ENCODE data around the gene MMP11.

Gene MMP11

DNA sequence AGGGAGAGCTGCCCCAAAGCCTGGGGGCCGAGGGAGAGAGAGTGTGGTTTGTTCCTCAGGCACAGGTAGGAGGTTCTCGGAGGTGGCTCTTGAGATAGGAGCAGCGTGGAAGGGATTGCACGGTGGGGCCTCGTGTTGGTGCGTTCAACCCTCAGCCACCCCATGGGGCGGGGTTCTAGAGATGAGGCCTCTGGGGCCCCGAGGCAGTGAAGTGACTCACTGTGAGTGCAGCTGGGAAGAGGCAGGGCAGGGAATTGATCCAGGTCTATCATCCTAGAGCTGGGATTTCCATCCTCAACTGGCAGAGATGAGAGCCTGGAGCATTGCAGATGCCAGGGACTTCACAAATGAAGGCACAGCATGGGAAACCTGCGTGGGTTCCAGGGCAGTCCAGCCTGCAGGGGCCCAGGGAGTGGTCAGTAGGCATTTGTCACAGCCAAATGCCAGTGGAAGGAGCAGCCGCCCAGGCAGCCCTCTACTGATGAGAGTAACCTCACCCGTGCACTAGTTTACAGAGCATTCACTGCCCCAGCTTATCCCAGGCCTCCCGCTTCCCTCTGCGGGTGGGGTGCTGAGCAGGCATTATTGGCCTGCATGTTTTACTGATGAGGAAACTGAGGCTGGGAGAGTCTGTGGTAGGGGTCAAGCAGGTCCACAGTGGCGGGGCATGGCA lies 9.0 kb downstream of the MMP11 start:
- DNase-seq, result no peak

DNA sequence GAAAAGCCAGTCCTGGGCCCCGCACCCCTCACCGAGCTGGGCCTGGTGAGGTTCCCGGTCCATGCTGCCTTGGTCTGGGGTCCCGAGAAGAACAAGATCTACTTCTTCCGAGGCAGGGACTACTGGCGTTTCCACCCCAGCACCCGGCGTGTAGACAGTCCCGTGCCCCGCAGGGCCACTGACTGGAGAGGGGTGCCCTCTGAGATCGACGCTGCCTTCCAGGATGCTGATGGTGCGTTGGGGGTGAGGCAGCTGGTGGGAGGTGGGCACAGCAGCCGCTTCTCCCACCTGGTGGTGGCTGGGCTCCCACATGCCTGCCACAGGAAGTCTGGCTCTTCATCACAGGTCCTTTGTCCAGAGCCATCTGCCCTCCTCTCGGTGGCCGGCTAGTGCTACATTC lies 9.6 kb downstream of the MMP11 start:
- no peak for DNase-seq

DNA sequence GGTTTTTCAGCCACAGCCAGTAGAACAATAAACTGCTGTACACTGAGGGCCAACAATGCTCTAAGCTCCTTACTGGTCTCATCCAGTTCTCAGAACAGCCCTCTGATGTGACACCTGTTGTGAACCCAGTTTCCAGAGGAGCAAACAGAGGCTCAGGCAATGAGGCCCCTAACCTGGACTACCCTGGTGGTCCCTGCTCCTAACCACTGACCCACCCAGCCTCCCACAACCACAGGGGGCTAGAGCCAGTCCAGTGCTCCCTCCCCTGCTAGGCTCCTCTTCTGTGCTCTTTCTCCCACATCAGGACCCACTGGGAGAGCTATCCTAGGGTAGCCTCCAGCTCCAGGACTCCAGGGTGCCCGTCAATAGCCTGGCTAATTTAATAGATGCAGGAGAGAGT lies 10.1 kb downstream of the MMP11 start:
- no peak for DNase-seq

DNA sequence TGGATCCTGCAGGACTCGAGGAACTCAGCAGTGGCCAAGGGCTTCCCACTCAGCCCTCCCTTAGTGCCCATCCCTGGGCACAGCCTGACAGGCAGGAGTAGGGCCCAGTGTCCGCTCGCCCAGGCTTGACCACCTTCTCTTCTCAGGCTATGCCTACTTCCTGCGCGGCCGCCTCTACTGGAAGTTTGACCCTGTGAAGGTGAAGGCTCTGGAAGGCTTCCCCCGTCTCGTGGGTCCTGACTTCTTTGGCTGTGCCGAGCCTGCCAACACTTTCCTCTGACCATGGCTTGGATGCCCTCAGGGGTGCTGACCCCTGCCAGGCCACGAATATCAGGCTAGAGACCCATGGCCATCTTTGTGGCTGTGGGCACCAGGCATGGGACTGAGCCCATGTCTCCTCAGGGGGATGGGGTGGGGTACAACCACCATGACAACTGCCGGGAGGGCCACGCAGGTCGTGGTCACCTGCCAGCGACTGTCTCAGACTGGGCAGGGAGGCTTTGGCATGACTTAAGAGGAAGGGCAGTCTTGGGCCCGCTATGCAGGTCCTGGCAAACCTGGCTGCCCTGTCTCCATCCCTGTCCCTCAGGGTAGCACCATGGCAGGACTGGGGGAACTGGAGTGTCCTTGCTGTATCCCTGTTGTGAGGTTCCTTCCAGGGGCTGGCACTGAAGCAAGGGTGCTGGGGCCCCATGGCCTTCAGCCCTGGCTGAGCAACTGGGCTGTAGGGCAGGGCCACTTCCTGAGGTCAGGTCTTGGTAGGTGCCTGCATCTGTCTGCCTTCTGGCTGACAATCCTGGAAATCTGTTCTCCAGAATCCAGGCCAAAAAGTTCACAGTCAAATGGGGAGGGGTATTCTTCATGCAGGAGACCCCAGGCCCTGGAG lies 10.9 kb downstream of the MMP11 start:
- DNase-seq, result no peak

DNA sequence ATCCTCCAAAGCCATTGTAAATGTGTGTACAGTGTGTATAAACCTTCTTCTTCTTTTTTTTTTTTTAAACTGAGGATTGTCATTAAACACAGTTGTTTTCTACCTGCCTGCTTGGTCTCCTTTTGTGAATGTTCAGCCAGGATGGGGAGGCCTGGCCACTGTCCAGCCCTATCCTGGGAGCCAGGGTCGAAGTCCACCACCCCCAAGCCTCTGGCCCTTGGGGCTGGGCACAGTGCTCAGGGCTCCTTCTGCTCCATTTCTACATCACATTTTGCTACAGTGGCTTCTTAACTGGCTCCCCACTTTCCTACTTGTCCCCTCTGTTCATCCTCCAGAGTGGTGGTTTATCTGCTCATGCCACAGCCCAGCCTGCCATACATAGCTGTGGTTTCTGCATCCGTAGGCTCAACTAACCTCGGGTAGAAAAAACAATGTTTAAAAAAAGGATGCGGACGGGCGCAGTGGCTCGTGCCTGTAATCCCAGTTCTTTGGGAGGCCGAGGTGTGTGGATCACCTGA lies 11.6 kb downstream of the MMP11 start:
- DNase-seq, result no peak

DNA sequence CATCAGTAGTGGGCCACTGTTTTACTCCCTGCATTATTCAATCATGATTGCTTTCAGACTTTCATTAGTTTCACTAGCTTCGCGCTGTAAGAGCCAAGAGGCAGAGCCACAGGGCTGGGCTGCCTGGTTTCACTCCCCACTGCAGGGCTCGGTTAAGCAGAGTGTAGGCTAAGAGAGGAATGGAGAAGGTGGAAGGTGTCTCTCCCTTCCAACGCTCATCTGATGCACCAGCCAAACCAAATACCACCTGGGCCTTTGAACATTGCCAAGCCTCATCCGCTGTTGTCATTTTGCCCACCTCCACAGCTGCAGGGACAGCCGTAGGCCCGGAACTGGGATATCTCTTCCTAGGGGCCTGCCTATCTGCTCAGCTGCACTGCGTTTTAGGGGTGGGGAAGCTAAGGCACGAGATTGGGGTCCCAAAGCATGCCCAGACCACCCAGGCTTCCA lies 13.6 kb downstream of the MMP11 start:
- DNase-seq, result no peak

DNA sequence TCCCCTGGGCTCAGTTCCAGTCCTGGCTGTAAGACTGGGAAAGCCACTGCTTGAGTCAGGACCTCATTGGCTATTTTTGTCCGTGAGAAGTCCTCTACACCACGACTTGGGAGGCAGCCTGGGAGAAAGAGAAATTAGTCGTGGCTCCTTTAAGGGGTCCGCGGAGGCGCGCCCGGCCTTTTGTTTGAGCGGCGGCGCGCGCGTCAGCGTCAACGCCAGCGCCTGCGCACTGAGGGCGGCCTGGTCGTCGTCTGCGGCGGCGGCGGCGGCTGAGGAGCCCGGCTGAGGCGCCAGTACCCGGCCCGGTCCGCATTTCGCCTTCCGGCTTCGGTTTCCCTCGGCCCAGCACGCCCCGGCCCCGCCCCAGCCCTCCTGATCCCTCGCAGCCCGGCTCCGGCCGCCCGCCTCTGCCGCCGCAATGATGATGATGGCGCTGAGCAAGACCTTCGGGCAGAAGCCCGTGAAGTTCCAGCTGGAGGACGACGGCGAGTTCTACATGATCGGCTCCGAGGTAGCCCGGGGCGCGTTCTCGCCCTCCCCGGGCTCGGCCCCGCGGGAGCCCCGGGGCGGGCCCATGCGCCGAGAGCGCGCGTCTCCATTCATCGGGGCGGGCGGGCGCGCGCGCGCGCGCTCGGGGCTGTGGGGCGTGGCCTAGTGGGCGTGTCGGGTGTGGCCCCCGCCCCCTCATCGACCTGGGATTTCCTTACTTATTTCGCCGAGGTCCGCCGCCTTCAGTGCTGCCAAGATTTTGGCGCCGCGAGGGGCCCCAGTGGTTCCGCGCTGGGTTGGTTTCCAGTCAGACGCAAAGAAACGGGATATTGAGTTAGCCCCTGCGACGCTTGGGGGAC lies 14.3 kb downstream of the MMP11 start, which contains the start of gene SMARCB1:
Gene SMARCB1, plus strand, starts transcription at position 215 of the 848 bp plus-strand sequence. Its CDS starts 204 bp downstream, at position 419.
- DNase-seq, result peak; percentile 94

DNA sequence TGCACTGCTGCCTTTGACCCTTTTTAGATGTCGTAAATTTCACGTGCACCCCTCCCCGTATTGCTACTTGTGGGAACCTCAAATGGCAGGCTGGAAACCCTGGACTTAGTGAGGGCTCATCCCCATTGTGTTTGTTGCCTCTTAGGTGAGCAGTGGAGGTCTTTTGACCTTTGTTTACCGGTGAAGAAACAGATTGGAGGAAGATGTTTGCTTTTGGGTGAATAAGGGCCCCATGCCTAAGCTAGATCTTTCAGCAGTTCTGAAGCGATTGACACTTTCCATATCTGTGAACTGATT lies 14.9 kb downstream of the MMP11 start:
- no peak for DNase-seq

DNA sequence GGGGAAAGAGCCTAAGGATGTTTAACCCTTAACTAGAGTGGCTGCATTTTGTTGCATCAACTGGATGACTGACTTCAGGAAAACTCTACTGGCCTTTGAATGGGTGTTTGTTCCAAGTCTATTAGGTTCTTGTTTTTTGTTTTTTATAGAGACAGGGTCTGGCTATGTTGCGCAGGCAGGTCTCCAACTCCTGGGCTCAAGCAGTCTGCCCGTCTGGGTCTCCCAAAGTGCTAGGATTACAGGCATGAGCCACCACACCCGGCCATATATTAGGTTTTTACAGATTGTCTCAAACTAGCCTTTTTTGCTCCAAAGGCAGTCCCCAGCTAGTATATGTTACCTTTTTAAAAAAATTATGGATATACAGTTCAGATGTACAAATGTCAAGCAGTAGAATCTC lies 15.3 kb downstream of the MMP11 start:
- no peak for DNase-seq

DNA sequence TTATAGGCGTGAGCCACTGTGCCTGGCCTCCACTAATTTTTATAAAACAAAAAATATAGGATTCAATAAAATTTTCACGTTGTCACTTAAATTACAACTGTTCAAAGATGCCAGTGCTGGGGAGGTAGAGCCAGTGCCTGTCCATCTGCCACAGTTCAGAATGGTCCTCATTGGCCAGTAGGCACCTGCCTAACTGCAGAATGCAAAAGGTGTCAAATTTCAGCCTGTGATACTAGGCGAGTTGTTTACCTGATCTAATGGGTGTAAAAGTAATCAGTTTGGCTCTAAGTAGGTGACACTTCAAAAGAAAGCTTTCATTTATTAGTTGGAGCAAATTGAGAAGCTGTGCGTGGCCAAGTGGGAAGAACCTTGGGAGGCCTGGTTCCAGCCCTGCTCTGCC lies 16.5 kb downstream of the MMP11 start:
- no peak for DNase-seq

DNA sequence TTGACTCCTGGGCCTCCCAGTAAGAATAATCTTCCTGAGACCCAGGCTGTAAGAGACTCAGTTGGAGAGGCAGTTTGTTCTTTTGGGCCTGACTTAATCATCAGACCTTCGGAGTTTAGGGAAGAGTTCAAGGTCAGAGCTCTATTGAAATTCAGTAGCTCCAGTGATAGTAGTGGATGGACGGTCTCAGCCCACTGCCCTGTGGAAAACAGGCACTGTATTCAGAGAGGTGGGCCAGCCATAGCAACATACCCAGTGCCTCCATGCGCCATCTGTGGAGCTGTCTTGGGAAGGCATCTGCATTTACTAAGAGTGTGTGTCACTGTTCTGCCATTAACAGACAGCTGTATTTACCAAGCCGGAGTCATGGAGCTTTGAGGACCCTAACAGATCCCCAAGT lies 17.0 kb downstream of the MMP11 start:
- DNase-seq, result no peak

DNA sequence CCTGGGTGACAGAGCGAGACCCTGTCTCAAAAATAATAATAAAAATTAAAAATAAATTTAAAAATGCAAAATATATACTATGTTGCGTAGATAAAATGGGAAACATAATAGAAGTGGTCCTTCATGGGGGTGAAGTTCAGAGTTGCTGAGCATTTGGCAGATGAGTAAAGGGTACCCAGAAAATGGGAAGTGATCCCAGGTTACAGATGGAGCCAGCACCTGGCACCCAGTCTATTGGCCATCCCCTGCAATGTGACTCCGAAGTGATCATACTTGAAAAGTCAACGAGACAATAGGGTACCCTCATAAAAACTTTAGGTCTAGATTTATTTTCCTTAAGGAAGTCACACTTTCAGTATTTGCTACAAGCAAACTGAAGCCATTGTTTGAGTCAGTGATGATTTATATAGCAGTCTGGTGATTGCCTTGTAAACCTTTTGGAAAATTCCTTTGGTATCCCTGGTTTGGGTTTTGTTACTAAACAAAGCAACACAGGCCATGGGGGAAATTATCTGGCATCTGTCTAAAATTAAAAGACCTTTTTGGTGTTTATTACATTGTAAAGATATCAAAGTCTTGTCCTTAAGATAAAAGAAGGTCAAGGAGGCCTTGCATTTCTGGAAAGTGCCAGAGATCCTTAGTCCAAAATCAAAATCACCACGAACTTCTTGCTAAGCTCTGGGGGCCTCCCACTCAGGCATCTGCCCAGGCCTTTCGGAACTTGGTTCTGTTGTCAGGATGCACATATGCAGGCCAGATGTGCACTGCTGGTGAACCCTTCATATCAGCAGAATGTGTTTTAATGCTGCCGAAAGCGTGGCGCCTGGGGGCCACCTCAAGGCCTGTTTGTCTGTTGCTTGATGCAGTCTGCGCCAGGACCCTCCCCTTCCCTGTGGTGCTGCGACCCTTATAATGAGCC lies 18.4 kb downstream of the MMP11 start:
- no peak for DNase-seq

DNA sequence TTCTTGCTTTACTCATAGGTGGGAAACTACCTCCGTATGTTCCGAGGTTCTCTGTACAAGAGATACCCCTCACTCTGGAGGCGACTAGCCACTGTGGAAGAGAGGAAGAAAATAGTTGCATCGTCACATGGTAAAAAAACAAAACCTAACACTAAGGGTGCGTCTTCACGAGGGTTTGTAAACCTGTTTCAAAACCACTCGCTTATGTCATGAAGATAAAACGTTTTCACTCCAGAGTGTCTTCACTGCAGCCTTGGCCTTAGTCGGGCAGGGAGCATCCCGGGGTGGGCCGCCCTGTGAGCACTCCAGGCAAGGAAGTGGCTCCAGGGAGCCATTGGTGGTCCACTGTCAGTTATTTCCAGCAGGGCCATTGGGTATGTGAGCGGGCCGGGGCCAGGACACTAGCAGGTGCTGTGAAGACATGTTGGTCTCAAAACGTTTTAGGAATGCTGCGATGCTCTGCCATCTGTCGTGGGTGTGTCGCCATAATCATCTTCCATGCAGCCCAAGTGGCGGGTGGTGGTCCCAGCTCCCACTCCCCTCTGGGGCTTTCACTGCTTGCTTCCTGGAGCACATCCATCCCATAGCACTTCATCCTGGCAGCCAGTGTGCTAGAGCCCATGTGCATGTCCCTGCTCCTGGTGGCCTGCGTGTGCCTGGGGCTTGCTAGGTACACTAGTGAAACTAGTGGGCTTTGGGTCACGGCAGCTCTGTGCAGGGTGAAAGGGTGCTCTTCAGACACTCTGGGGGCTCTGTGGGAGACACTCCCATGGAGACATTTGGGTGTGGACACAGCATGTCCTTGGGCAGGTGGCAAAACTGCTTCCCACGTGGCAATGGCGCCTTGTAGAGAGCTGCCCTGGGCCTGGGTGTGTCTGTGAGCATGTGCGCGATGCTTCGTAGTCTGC lies 19.3 kb downstream of the MMP11 start:
- DNase-seq, result no peak

DNA sequence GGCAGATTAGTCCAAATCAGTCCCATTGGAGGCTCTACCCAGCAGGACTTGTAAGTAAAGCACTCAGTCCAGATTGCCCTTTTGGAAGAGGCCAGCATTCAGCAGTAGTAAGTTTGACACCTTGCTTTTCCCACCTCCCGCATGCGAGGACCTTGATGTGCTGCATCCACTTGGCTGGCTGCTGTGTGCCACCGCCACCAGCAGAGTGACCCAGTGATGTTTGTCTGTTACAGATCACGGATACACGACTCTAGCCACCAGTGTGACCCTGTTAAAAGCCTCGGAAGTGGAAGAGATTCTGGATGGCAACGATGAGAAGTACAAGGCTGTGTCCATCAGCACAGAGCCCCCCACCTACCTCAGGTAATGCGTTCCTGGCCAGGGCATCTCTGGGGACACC lies 20.7 kb downstream of the MMP11 start:
- no peak for DNase-seq

DNA sequence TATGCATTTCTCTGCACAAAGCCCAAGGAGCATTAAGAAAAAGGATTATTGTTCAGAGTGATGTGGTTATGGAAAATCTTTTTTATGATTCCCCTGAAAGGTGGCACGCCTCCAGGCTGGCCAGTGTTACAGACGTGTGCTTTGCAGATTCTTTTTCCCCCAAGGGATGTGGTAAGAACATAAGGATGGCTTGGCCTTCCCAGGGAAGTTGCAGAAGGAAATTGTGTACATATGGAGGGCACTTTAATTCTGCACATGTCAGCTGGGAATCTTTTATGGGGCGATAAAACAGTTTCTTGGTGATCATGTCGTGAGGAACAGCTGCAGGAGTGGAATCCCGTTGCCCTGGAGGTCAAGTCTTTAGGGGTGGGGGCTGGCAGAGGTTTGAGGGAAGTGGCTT lies 23.8 kb downstream of the MMP11 start:
- no peak for DNase-seq

DNA sequence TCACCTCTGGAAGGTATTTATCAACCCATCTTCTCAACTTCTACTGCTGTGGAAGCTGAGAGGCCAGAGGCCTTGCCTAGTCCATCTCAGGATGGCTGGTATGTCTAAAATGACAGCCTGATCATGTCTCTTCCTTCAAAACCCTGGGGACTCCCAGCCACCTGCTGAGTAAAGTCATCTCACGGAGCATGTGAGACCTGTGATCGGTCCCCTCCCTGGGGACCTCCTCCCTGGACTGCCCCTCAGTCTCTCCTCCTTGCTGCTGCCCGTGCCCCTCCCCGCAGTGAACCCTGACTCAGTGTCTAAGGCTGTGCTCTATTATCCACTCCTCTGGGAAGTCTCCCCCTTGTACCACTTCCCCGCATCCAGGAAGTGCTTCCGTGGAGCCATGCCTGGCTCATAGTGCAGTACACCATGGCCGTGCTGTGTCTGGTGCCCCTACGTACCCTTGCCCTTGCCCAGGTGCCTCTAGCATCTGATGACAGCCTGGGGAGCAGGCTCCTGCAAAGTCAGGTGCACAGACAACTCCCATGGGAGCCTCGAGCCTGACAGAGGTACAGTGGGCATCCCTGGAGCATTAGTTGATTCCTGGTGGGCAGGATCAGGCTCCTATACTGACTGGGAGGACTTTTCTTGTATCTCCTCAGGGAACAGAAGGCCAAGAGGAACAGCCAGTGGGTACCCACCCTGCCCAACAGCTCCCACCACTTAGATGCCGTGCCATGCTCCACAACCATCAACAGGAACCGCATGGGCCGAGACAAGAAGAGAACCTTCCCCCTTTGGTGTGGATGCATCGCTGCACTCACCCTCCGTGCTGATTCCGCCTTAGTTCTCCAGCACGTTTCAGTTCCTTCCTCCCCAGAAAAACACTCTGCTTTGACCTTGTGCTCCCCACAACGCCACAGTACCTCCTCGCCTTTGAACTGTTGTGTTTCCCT lies 27.9 kb downstream of the MMP11 start:
- DNase-seq, result no peak

DNA sequence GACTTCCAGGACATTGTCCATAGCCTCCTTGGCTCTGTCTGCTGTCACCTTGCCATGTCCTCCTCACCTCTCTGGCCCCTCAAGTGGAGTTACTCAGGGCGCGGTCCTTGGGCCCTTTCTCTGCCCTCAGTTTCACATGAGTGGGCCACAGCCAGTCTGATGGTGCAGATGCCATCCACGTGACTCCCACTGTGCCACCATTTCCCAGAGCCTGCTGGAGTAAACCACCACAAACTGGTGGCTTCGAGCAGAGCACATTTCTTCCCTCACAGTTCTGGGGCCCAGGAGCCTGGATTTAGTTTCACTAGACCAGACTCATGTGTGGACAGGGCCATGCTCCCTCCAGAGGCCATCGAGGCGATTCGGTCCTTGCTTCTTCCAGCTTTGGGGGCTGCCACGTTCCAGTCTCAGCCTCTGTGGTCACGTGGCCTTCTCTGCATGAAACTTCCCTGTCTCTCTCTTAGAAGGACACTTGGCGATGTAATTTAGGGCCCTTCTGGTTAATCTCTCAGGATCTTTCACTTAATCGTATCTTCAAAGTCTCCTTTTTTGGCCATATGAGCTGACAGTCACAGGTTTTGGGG lies 28.7 kb downstream of the MMP11 start:
- DNase-seq, result no peak

DNA sequence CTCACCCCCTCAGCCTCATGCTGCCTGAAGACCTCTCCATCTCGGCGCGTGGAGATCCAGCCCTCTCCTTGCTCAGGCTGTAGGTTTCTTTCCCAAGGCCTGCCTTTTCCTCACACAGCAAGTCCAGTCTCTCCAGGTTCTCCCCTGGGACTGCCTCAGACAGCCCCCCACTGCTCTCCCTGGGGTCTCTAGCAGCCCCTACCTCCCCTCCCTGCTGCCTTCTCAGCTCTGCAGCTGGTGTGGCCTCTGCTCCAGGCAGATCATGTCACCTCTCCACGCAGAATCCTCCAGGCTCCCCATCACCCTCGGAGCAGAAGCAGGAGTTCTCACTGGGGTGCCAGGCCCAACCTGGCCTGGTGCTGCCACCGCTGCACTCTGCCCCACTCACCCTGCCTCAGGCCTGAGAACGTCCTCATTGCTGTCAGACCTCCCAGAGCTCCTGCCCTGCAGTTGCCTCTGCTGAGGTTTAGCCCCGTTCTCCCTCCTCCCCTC lies 29.3 kb downstream of the MMP11 start:
- no peak for DNase-seq

All from T-helper 9 cell (primary cell).